Ecto neural progenitor cell (in vitro differentiated cells): ENCODE data around the gene SRP72.
A peak's percentile ranks its signal among the peaks of the same experiment; 100 is the strongest.
"Not testable (repeated sequence)": the region's sequence is repeated elsewhere in the genome, so short reads cannot be mapped to it uniquely, and the experiment has no call there.

Source experiments
- DNase-seq: peaks from one replicate; pipeline ENCODE4 v3.0.0-alpha.2; 2018; ENCODE audit warnings: low spot score

SRP72 gene

GRCh38 chr4:56465599-56466295 lies 1.7 kb upstream of the SRP72 start:
- DNase-seq: peak; percentile 40

GRCh38 chr4:56466296-56466761 lies 1.1 kb upstream of the SRP72 start:
- DNase-seq: not testable (repeated sequence)

GRCh38 chr4:56466910-56467283 lies 520 bp upstream of the SRP72 start:
- DNase-seq: no peak

- peak; percentile 46 for DNase-seq
Observed at GRCh38 chr4:56468097-56468422, 643 bp downstream of the SRP72 start.

- DNase-seq: no peak
Observed at GRCh38 chr4:56469489-56470210, 2.2 kb downstream of the SRP72 start.

GRCh38 chr4:56475917-56476316 lies 8.5 kb downstream of the SRP72 start:
- DNase-seq: no peak

- no peak for DNase-seq
Observed at GRCh38 chr4:56477192-56477702, 9.8 kb downstream of the SRP72 start.

- no peak for DNase-seq
Observed at GRCh38 chr4:56480691-56481090, 13.3 kb downstream of the SRP72 start.

- no peak for DNase-seq
Observed at GRCh38 chr4:56496241-56496640, 28.8 kb downstream of the SRP72 start.

- DNase-seq: peak; percentile 78
Observed at GRCh38 chr4:56505269-56506130, 38.1 kb downstream of the SRP72 start, which contains the start of gene ARL9. Gene ARL9, plus strand, starts transcription at chr4:56505791. Its CDS starts 72 bp downstream, at chr4:56505863.

- no peak for DNase-seq
Observed at GRCh38 chr4:56511098-56511497, 43.7 kb downstream of the SRP72 start.

GRCh38 chr4:56512166-56512565 lies 44.7 kb downstream of the SRP72 start:
- DNase-seq: no peak

GRCh38 chr4:56513517-56513916 lies 46.1 kb downstream of the SRP72 start:
- DNase-seq: no peak

- peak; percentile 94 for DNase-seq
Observed at GRCh38 chr4:56530269-56531148, 63.1 kb downstream of the SRP72 start.

- no peak for DNase-seq
Observed at GRCh38 chr4:56531149-56531770, 63.8 kb downstream of the SRP72 start.

- DNase-seq: no peak
Observed at GRCh38 chr4:56531823-56532222, 64.4 kb downstream of the SRP72 start.

GRCh38 chr4:56532239-56532638 lies 64.8 kb downstream of the SRP72 start:
- DNase-seq: no peak

GRCh38 chr4:56535915-56536314 lies 68.5 kb downstream of the SRP72 start:
- no peak for DNase-seq

- DNase-seq: no peak
Observed at GRCh38 chr4:56537147-56537546, 69.7 kb downstream of the SRP72 start.

- DNase-seq: no peak
Observed at GRCh38 chr4:56540826-56541225, 73.4 kb downstream of the SRP72 start.

- peak; percentile 96 for DNase-seq
Observed at GRCh38 chr4:56544573-56545131, 77.2 kb downstream of the SRP72 start.
